Measurements from ENCODE around the gene LY9.
"Not testable (repeated sequence)": the region's sequence is repeated elsewhere in the genome, so short reads cannot be mapped to it uniquely, and the experiment has no call there.

LY9 gene

DNA sequence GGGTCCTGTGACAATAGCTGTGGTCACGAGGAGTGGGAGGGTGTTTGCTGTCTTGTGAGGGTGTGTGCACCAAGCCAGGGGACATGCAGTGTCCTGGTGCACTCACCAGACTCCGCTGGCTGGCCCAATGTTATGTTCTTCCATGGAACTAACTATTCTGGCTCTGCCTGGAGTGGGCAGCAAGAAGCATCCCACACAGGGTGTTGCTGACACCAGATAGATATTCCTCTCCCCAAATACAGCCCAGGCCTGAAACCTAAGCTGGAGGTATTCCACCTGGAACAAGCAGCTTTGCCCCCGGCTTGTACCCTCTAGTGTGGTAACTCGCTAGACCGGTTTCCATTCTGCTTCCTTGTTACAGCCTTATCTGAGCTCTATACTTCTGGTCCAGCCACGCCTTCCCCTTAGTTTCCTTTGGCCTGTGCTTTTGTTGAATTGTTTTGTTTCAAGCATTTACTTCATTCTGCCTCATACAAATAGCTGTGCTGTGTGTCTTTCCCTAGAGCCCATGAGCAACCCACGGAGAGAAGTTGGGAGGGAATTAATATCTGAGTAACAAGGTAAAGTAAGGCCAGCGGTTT, 14.7 kb upstream of the LY9 start:
- TF ChIP-seq, protein P1, sequence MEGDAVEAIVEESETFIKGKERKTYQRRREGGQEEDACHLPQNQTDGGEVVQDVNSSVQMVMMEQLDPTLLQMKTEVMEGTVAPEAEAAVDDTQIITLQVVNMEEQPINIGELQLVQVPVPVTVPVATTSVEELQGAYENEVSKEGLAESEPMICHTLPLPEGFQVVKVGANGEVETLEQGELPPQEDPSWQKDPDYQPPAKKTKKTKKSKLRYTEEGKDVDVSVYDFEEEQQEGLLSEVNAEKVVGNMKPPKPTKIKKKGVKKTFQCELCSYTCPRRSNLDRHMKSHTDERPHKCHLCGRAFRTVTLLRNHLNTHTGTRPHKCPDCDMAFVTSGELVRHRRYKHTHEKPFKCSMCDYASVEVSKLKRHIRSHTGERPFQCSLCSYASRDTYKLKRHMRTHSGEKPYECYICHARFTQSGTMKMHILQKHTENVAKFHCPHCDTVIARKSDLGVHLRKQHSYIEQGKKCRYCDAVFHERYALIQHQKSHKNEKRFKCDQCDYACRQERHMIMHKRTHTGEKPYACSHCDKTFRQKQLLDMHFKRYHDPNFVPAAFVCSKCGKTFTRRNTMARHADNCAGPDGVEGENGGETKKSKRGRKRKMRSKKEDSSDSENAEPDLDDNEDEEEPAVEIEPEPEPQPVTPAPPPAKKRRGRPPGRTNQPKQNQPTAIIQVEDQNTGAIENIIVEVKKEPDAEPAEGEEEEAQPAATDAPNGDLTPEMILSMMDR (IDR thresholded peaks at IDR 0.05; ENCODE audit: low read depth, low read length): no peak
- DNase-seq (ENCODE audit: extremely low read depth, low read depth): no peak

DNA sequence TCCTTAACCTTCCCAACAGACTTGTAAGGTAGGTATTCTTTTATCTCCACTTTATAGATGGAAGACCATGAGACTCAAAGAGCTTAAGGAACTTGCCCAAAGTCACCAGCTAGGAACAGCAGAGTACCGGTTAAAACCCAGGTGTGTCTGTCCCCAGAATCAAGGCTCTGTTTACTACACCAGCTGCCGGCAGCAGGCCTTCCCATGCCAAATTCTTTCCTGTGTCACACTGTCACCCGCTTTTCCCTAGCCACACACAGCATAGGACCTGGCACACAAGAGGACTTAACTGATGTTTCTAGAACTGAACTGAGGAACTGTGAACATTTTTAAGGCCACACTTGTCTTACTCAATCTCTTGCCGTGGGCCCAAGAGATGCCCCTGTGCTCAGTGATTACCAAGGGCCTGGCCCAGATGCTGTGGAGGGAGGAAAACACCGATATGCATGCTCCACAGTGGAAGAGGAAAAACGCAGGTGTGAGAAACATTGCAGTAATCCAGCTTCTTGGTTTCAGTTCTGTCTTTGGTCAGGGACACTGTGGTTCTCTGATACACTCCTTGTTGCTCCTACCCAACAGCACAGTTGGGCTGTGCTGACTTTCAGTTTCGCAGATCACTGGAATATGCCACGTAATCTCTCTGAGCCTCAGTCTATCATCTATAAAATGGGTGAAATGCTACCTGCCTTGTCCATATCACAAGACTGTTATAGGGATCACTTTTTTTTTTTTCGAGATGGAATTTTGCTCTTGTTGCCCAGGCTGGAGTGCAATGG, 13.9 kb upstream of the LY9 start:
- no peak for DNase-seq (ENCODE audit: extremely low read depth, low read depth)
- TF ChIP-seq, protein P1 (IDR thresholded peaks at IDR 0.05; ENCODE audit: low read depth, low read length): no peak

DNA sequence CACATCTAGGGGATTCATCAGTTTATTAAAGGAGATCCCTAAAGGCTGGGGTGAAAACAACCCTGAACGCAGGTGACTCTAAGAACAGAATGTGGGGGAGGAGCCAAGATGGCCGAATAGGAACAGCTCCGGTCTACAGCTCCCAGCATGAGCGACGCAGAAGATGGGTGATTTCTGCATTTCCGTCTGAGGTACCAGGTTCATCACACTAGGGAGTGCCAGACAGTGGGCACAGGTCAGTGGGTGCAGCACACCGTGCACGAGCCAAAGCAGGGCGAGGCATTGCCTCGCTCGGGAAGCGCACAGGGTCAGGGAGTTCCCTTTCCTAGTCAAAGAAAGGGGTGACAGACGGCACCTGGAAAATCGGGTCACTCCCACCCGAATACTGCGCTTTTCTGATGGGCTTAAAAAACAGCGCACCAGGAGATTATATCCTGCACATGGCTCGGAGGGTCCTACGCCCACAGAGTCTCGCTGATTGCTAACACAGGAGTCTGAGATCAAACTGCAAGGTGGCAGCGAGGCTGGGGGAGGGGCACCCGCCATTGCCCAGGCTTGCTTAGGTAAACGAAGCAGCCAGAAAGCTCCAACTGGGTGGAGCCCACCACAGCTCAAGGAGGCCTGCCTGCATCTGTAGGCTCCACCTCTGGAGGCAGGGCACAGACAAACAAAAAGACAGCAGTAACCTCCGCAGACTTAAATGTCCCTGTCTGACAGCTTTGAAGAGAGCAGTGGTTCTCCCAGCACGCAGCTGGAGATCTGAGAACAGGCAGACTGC, 12.8 kb upstream of the LY9 start:
- not testable (repeated sequence) for DNase-seq (ENCODE audit: extremely low read depth, low read depth)

DNA sequence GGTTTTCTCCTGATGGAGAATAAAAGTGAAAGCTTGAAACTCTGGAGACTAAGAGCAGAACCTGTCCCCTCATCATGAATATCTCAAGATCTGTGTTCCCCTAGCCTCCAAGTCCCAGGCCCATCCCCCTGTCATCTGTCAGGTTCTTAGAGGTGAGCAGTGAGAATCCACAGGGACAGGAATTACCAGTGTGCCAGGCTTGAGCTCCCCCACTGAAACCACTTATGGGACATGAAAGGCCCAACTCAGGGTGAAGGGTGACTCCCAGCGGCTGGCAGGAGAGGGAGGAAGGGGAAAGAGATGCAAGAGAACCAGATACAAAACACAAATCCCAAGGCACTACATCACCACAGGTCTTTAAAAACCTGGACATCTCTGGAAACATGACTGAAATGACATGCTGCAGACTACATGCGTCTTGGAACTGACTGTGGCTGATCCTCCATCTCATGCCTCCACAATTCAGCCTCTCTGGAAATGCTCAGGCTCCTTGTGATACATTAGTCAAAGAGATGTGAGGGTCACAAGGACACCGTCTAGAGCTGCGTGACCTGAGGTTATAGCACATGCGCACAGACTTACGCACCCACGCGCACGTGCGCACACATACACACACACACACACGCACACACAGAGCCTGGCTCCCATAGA, 6.8 kb upstream of the LY9 start:
- TF ChIP-seq, protein P1 (IDR thresholded peaks at IDR 0.05; ENCODE audit: low read depth, low read length): no peak
- DNase-seq (ENCODE audit: extremely low read depth, low read depth): no peak

DNA sequence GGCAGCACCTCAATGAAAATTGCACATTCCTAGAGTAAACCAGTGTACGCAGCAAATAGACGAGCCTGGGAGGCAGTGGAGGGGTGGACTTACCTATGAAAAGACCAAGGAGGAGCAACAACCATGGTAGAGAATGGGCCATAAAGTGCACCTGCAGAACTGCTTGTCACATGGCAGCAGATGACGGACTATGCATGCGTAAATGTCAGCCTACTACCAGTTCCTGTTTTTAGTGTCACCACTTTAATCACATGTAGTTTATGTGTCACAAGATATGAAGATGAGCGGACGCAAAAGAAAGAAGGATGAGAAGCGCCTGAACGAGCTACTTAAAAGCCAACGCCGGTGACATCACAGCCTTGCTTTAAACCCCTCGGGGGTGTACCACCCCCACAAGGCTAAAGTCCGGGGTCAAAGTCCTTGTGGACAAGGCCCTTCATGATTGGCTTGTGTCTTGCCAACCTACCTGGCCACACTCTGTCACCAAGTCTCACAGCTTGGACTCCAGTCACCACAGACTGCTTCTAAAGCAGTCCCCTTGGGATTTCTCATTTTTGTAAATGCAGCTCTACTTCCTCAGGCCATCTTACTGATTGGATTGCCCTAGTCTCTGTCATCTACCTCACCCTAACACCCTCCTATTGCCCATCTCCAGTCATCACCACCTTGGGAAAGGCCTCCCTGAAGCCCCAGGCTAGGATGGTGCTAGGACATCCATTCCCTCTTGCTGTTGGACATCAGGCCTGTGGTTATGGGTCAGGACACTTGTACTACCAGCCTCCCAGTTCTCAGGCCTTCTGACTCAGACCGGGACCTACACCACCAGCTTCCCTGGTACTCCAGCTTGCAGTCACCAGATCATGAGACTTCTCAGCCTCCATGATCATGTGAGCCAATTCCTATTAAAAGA, 6.0 kb upstream of the LY9 start:
- DNase-seq (ENCODE audit: extremely low read depth, low read depth): no peak
- TF ChIP-seq, protein P1 (IDR thresholded peaks at IDR 0.05; ENCODE audit: low read depth, low read length): no peak

DNA sequence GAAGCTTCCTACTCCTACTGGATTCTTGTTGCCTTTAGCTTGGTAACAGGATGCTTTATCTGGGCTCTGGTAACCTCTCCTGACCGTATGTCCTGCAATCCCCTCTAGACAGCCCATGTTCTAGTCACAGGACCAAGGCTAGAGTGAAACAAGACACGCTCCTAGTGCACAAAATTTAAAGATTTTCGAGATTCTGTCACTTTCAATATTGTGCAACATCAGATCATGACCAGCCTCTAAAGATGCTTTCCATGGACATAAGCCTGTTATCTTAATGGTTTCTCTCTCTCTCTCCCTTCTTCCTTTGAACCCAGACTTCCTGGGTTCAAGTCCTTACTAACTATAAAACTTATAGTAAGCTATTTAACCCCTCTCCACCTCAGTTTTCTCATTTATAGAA, 1.6 kb upstream of the LY9 start:
- TF ChIP-seq, protein P1 (IDR thresholded peaks at IDR 0.05; ENCODE audit: low read depth, low read length): no peak
- DNase-seq (ENCODE audit: extremely low read depth, low read depth): no peak

DNA sequence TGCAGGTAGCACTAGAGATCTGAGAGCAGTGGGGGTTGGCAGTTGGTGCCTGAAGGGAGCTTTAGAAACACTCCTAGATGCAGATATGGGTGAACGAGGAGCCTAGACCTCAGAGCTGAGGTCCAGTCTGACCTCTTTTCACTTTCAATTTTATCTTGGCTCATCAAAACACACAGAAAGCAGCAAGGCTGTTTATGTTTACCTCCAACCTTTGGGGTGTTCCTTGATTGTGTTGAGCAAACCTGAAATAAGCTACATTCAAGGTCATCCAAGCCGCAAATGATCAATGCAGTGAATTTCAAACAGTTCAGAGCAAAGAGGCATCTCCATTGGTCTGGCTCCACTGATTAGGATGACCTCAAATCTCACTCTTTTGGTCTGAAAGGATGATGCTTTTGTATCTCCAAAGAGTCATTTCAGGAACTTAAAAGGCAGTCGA, 1.3 kb downstream of the LY9 start:
- TF ChIP-seq, protein P1 (IDR thresholded peaks at IDR 0.05; ENCODE audit: low read depth, low read length): no peak

More for the DNA sequence above, 1.3 kb downstream of the LY9 start:
- no peak for DNase-seq (ENCODE audit: extremely low read depth, low read depth)

All from AG09319 (cell line).